Small intestine (tissue), 7 donors: ENCODE measurements around the gene USO1. TPM values are rescaled to one million over a fixed set of nuclear protein-coding genes. Genes with fewer than 3 reads are reported as not detected.
"Not testable (repeated sequence)": the region's sequence is repeated elsewhere in the genome, so short reads cannot be mapped to it uniquely, and the experiment has no call there.

Experiments
- DNase-seq, 2 donors: peaks; one replicate each; pipeline versions ENCODE4 v3.0.0 to v3.0.0-alpha.2; 2013
- FAIRE-seq: peaks from 2 replicates; lab custom pipeline; 2012; peaks lifted over from hg19 to GRCh38; lab: Jason Lieb, UNC
- H3K27ac ChIP-seq, 3 donors: one replicate each; pipeline ENCODE4 v1.5.1; 2013; ENCODE audit warnings: low read length in 2 of 3, mild to moderate bottlenecking in 2 of 3, control low read depth in 1 of 3, inconsistent platforms in 1 of 3, low read depth in 1 of 3, moderate library complexity in 1 of 3
- H3K27me3 ChIP-seq, 3 donors: one replicate each; pipeline ENCODE4 v1.6.1; 2013; ENCODE audit warnings: low read length in 3 of 3, inconsistent platforms in 1 of 3; ENCODE audit not compliant: control insufficient read depth in 3 of 3, insufficient read depth in 3 of 3
- H3K36me3 ChIP-seq, 3 donors: one replicate each; pipeline ENCODE4 v1.6.1; 2013; ENCODE audit warnings: low read length in 3 of 3, inconsistent platforms in 1 of 3, low read depth in 1 of 3, mild to moderate bottlenecking in 1 of 3, moderate library complexity in 1 of 3; ENCODE audit not compliant: control insufficient read depth in 3 of 3, insufficient read depth in 2 of 3
- H3K4me1 ChIP-seq, 3 donors: one replicate each; pipeline ENCODE4 v1.6.1; 2013; ENCODE audit warnings: low read length in 2 of 3, inconsistent platforms in 1 of 3, low read depth in 1 of 3, mild to moderate bottlenecking in 1 of 3, moderate library complexity in 1 of 3; ENCODE audit not compliant: control insufficient read depth in 3 of 3, insufficient read depth in 2 of 3
- H3K4me3 ChIP-seq, 3 donors: one replicate each; pipeline ENCODE4 v1.5.1; 2013; ENCODE audit warnings: low read length in 3 of 3, control low read depth in 1 of 3, inconsistent platforms in 1 of 3, low read depth in 1 of 3, mild to moderate bottlenecking in 1 of 3, moderate library complexity in 1 of 3
- H3K9me3 ChIP-seq, 2 donors: one replicate each; pipeline ENCODE4 v1.6.1; 2013; ENCODE audit warnings: low read depth in 1 of 2, low read length in 1 of 2; ENCODE audit not compliant: control insufficient read depth in 2 of 2, insufficient read depth in 1 of 2
- whole genome bisulfite sequencing, 3 donors: extraction: QIAGEN DNeasy Blood & Tissue Kit; methylation state at CpG; one replicate each; pipeline ENCODE4 v1.1.7; 2013; 5-methylcytosine and 5-hydroxymethylcytosine counted together
- polyA plus RNA-seq, 4 donors: library from polyadenylated mRNA; stranded (reverse) in 3 of 4; unstranded in 1 of 4; fragments of 200-250 nt in 3 of 4; fragments of 120-200 nt in 1 of 4; gene quantifications; one replicate each; pipeline versions ENCODE4 v1.2.1 to v1.2.3, GENCODE V29; 2013
- donor health status: healthy with polysubstance abuse.
- donor health status: control.
- donor health status: control.
- donor health status: Bipolar disorder and iron deficiency.
- donor health status: healthy.

The USO1 gene
- polyA plus RNA-seq, 4 donors: 26.5 to 83.9 (median 33.1) TPM

DNA sequence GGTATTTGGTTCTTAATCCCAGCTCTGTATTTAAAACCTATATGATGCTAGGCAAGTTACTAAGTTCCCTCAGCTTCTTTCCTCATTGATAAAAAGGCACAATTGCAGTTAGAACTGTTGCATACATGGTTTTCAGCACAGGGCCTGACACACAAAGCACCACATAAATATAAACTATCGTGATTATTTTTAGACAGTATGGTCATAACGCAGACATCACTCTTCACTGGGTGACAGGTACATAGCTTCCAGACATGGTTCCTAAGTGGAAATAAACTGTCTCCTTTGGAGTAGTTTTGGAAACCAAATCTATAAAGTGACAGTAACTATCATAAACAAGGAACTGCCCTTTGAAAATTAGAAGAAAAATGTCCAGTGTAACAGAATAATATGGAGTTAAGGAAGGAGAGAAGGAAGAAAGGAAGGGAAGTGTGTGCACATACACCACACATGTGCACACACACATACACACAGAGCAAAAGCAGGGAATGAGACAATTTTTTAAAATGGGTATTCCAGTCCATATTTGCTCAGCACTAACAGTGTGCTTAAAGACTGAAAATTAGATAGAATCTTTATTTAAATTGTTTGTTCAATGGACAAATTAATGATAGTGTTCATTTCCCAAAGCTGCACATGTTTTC lies 38.7 kb upstream of the USO1 start:
- FAIRE-seq (no peak), DNase-seq (no peak)
- no peaks in the 10 kb centered on the region for H3K4me1 ChIP-seq
- no peak overlapping the region for H3K4me3 ChIP-seq
- peaks cover 0 to 10% of the 10 kb centered on the region in 2 donors for H3K9me3 ChIP-seq
- H3K27ac ChIP-seq: no peak overlapping the region
- H3K27me3 ChIP-seq: no peaks in the 10 kb centered on the region
- 72 to 95% (median 88%) methylated on average over 2 of the region's 2 CpGs for WGBS, 3 donors
- H3K36me3 ChIP-seq: peaks cover 0 to 7% (median 2%) of the 10 kb centered on the region in 3 donors

DNA sequence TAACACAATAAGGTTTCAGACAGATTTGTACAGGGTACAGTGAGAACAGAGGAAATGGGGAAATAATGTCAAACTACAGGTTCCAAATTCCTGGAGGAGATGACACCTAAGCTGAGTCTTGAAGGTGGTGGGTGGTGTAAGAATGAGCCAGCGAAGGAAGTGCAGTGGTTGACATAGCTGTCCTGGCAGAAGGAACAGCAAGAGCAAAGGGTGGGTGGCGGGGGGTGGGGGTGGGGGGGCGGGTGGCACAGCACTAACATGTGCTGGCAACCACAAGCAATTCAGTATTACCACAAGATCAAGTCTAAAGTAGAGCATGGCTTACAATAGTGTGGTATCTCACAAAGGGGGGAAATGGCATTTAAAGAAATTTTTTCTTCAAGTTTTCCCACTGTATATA lies 38.0 kb upstream of the USO1 start:
- Histone ChIP-seq H3K4me3 (no peak overlapping the region), H3K9me3 (peaks cover 0 to 10% of the 10 kb centered on the region in 2 donors), H3K4me1 (no peaks in the 10 kb centered on the region), H3K27me3 (no peaks in the 10 kb centered on the region), H3K36me3 (peaks cover 0 to 10% (median 2%) of the 10 kb centered on the region in 3 donors), H3K27ac (no peak overlapping the region)
- FAIRE-seq (no peak), DNase-seq (no peak)
- 80 to 89% (median 81%) methylated on average over 2 to 3 of the region's 3 CpGs for WGBS, 3 donors

DNA sequence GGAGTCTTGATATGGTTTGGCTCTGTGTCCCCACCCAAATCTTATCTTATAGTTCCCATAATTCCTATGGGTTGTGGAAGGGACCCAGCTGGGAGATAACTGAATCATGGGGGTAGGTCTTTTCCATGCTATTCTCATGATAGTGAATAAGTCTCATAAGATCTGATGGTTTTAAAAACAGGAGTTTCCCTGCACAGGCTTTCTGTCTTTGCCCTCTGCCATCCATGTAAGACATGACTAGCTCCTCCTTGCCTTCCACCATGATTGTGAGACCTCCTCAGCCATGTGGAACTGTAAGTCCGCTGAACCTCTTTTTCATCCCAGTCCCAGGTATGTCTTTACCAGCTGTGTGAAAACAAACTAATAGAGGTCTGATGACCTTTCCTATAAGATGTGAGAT lies 37.3 kb upstream of the USO1 start:
- not testable (repeated sequence) for H3K4me1 ChIP-seq, DNase-seq, H3K27ac ChIP-seq, H3K4me3 ChIP-seq, FAIRE-seq, H3K27me3 ChIP-seq
- H3K36me3 ChIP-seq: peaks cover 0 to 12% (median 2%) of the 10 kb centered on the region in 3 donors
- peaks cover 0 to 10% of the 10 kb centered on the region in 2 donors for H3K9me3 ChIP-seq
- 97 to 100% (median 97%) methylated on average over 1 of the region's 1 CpG for WGBS, 3 donors

DNA sequence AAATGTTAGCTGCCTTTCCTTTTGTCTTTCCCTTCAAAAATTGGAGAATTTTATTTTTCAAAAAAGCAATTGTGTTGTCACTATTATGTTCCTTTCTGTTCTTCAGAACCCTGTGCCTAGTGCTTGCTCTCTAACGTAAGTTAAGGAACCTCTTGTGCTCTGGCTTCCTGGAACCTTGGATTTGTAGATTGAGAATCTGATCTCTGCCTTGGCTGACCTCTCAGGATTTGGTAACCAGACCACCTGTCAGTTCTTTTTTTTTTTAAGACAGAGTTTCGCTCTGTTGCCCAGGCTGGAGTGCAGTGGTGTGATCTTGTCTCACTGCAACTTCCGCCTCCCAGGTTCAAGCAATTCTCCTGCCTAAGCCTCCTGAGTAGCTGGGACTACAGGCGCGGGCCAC lies 32.3 kb upstream of the USO1 start:
- Histone ChIP-seq H3K4me1 (peaks cover 0 to 17% (median 3%) of the 10 kb centered on the region in 3 donors), H3K36me3 (peaks cover 0 to 19% (median 2%) of the 10 kb centered on the region in 3 donors)
- H3K27ac ChIP-seq, H3K27me3 ChIP-seq, H3K9me3 ChIP-seq, H3K4me3 ChIP-seq, FAIRE-seq, DNase-seq: not testable (repeated sequence)
- WGBS, 3 donors: 96 to 98% (median 97%) methylated on average over 5 of the region's 5 CpGs

DNA sequence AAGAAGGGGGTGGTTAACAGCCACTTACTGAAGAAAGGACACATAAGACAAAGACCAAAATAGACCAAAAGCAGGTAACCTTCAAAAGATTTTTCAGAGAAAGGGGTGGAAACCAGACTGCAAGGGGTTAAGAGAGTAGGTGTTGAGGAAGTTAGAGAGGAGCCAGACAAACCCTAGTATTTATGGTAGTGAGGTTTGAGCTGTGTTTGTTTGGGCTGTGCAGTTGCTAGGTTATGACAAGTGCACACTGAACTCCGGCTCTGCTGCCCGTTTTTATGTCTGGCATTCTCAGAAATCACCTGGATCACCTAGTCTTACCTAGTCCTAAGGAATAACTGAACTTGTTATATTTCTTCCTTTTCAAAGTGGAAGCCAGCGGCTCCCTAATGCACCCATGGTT lies 28.3 kb upstream of the USO1 start:
- H3K27me3 ChIP-seq: no peaks in the 10 kb centered on the region
- H3K9me3 ChIP-seq: peaks cover 0 to 3% of the 10 kb centered on the region in 2 donors
- H3K4me1 ChIP-seq: peaks cover 0 to 17% (median 3%) of the 10 kb centered on the region in 3 donors
- peak overlapping the region in 1 of 3 donors; percentile 80 for H3K27ac ChIP-seq
- no peak overlapping the region for H3K4me3 ChIP-seq
- no peak for FAIRE-seq
- peaks cover 0 to 12% (median 0%) of the 10 kb centered on the region in 3 donors for H3K36me3 ChIP-seq
- peak; percentile 69 to 90 for DNase-seq
- WGBS, 3 donors: 14 to 34% (median 25%) methylated on average over 3 of the region's 3 CpGs

DNA sequence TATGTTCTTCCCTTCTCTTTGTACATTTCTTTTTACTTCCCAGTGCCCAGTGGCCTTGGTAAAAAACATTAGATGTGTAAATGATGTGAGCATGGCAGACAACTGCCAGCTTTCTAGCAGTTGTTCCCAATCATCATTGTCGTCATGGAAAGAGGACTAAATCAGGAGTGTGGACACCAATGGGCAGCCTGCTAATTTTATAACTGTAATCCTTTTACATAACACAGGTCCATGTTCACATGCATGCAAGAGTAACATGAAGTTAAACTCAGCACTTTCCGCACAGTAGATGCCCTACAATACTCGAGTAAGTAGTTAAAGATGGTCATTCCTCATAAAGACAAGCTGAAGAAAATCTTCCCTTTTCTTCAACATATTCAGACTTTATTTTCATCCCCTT lies 27.8 kb upstream of the USO1 start:
- Histone ChIP-seq H3K36me3 (peaks cover 0 to 8% (median 0%) of the 10 kb centered on the region in 3 donors), H3K4me1 (peaks cover 0 to 17% (median 3%) of the 10 kb centered on the region in 3 donors), H3K9me3 (peaks cover 0 to 3% of the 10 kb centered on the region in 2 donors), H3K27me3 (no peaks in the 10 kb centered on the region), H3K4me3 (no peak overlapping the region), H3K27ac (peak overlapping the region in 1 of 3 donors; percentile 80)
- WGBS, 3 donors: 85 to 93% (median 89%) methylated on average over 3 of the region's 3 CpGs
- FAIRE-seq (no peak), DNase-seq (peak in 1 of 2 donors; percentile 43)

DNA sequence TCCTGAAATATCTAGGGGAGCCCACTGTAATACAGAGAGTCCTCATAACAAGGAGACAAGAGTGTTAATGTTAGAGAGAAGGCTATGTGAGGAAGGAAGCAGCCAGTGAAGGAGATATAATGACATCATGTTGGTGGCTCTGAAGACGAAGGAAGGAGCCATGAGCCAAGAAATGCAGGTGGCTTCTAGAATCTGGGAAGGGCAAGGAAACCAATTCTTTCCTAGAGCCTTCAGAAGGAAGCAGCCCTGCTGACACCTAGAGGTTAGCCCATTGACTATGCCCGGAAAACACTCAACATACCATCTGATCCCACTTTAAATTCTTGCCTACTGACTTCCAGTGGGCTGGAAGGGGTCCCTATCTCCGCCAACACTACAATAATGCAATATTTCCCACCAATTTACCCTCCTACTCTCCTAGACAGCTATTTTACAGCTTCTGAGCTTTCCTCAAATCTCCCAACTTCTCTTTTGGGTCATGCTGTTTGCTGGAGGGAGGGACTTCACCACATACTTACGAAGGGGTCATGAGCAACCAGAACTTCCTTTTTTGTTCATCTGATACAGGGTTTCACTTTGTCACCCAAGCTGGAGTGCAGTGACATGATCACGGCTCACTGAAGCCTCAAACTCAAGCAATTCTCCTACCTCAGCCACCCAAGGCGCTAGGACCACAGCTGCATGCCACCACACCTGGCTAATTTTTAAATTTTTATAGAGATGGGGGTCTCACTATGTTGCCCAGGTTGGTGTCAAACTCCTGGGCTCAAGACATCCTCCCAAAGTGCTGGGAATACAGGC lies 26.0 kb upstream of the USO1 start:
- DNase-seq: no peak
- no peak overlapping the region for H3K4me3 ChIP-seq
- FAIRE-seq: no peak
- H3K4me1 ChIP-seq: peaks cover 0 to 29% (median 3%) of the 10 kb centered on the region in 3 donors
- peaks cover 0 to 3% of the 10 kb centered on the region in 2 donors for H3K9me3 ChIP-seq
- H3K27ac ChIP-seq: peak overlapping the region in 2 of 3 donors; percentile 4 to 68
- no peaks in the 10 kb centered on the region for H3K27me3 ChIP-seq
- 64 to 75% (median 71%) methylated on average over 6 of the region's 6 CpGs for WGBS, 3 donors
- peaks cover 0 to 8% (median 0%) of the 10 kb centered on the region in 3 donors for H3K36me3 ChIP-seq

DNA sequence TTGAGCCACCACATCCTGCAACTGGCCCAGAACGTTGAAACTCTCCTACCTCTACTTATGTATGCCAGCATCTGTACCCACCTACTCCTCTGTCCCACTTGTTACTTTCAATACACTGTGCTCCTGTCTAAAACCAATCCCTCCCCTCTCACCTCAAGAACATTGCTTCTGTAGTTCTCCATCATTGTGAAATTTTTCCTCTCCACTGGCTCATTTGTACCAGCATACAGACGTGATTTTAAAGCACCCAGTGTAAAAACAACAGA lies 25.5 kb upstream of the USO1 start:
- Histone ChIP-seq H3K27ac (peak overlapping the region in 1 of 3 donors; percentile 24), H3K36me3 (peaks cover 0 to 4% (median 0%) of the 10 kb centered on the region in 3 donors), H3K9me3 (peaks cover 0 to 3% of the 10 kb centered on the region in 2 donors), H3K4me1 (peaks cover 0 to 32% (median 3%) of the 10 kb centered on the region in 3 donors), H3K27me3 (no peaks in the 10 kb centered on the region), H3K4me3 (no peak overlapping the region)
- DNase-seq: no peak
- no peak for FAIRE-seq
- WGBS, 3 donors: 51 to 87% (median 69%) methylated on average over 2 of the region's 2 CpGs
